Smooth muscle cell (in vitro differentiated cells): ENCODE measurements around the gene TRIM38. TPM values are rescaled to one million over a fixed set of nuclear protein-coding genes. Genes with fewer than 3 reads are reported as not detected.

Experiments used
- DNase-seq: peaks from one replicate; lab custom pipeline; 2025; ENCODE audit not compliant: unreplicated experiment; lab: John Stamatoyannopoulos, UW
- H2AFZ ChIP-seq: fragments of 200-600 bp; sonication (generic); 2 replicates; pipeline ENCODE4 v1.6.0; 2016; ENCODE audit warnings: antibody characterized with exemption, low read depth, mild to moderate bottlenecking
- H3F3A ChIP-seq: fragments of 200-600 bp; sonication (generic); 2 replicates; pipeline ENCODE4 v1.6.0; 2017; ENCODE audit warnings: antibody characterized with exemption, low read depth
- H3K27ac ChIP-seq: fragments of 200-600 bp; sonication (generic); 2 replicates; pipeline ENCODE4 v1.5.1; 2016; ENCODE audit warnings: low read depth, mild to moderate bottlenecking
- H3K27me3 ChIP-seq: fragments of 200-600 bp; sonication (generic); 2 replicates; pipeline ENCODE4 v1.6.1; 2016; ENCODE audit warnings: low read depth, mild to moderate bottlenecking
- H3K36me3 ChIP-seq: fragments of 200-600 bp; sonication (generic); 2 replicates; pipeline ENCODE4 v1.5.1; 2016; ENCODE audit warnings: low read depth
- H3K4me1 ChIP-seq: fragments of 200-600 bp; sonication (generic); 2 replicates; pipeline ENCODE4 v1.5.1; 2016; ENCODE audit warnings: low read depth
- H3K4me2 ChIP-seq: fragments of 200-600 bp; sonication (generic); 2 replicates; pipeline ENCODE4 v1.6.0; 2016; ENCODE audit warnings: mild to moderate bottlenecking
- H3K4me3 ChIP-seq: fragments of 200-600 bp; sonication (generic); 2 replicates; pipeline ENCODE4 v1.5.1; 2016; ENCODE audit warnings: mild to moderate bottlenecking
- H3K79me2 ChIP-seq: fragments of 200-600 bp; sonication (generic); 2 replicates; pipeline ENCODE4 v1.6.0; 2016; ENCODE audit warnings: low read depth, mild to moderate bottlenecking
- H3K9ac ChIP-seq: fragments of 200-600 bp; sonication (generic); 2 replicates; pipeline ENCODE4 v1.6.0; 2016; ENCODE audit warnings: low read depth
- H3K9me3 ChIP-seq: fragments of 200-600 bp; sonication (generic); replicated peaks from 2 replicates; pipeline ENCODE4 v1.5.1; 2016; ENCODE audit warnings: low read depth
- H4K20me1 ChIP-seq: fragments of 200-600 bp; sonication (generic); 2 replicates; pipeline ENCODE4 v1.6.0; 2016; ENCODE audit warnings: low read depth
- CTCF ChIP-seq: fragments of 200-600 bp; sonication (generic); IDR thresholded peaks from 2 replicates; pipeline ENCODE4 v1.5.1; 2017; ENCODE audit warnings: borderline replicate concordance, mild to moderate bottlenecking, antibody characterized with exemption; ENCODE audit not compliant: insufficient read depth, poor library complexity, severe bottlenecking
- WGBS: methylation state at CpG from one replicate; pipeline ENCODE4 v1.1.7; 2016; ENCODE audit warnings: low lambda C conversion rate; 5-methylcytosine and 5-hydroxymethylcytosine counted together
- polyA plus RNA-seq: library from polyadenylated mRNA; unstranded; fragments of >200 nt; fragmentation: Nextera tagmentation; extraction: Ambion mirVana; gene quantifications from 2 replicates; pipeline ENCODE4 v1.2.1, GENCODE V29; 2016
- total RNA-seq: library from RNA; depleted of rRNA; stranded (reverse); fragments of >200 nt; gene quantifications from 2 replicates; pipeline ENCODE4 v1.2.3, GENCODE V29; 2014

The TRIM38 gene
- total and polyA plus RNA-seq, 2 experiments from 2014 or later = 6.1 to 9.1 TPM

GRCh38 chr6:25959890-25960536, 2.6 kb upstream of the TRIM38 start:
- Histone ChIP-seq H3K79me2 (peaks cover 17% of the 10 kb centered on the region), H3K9ac (no peak overlapping the region), H3F3A (peaks cover 6% of the 10 kb centered on the region), H3K9me3 (no peaks in the 10 kb centered on the region), H3K4me1 (peaks cover 14% of the 10 kb centered on the region), H3K27me3 (no peaks in the 10 kb centered on the region), H2AFZ (no peak overlapping the region), H3K4me3 (no peak overlapping the region), H3K36me3 (no peaks in the 10 kb centered on the region), H3K27ac (peak overlapping the region; percentile 48), H3K4me2 (no peak overlapping the region), H4K20me1 (no peaks in the 10 kb centered on the region)
- 96% methylated on average over 2 of the region's 2 CpGs for WGBS
- no peak for DNase-seq
- no peak for TF ChIP-seq CTCF

GRCh38 chr6:25960734-25961133, 1.9 kb upstream of the TRIM38 start:
- H2AFZ ChIP-seq = no peak overlapping the region
- H3K9ac ChIP-seq = no peak overlapping the region
- no peak overlapping the region for H3K27ac ChIP-seq
- H3F3A ChIP-seq = peaks cover 6% of the 10 kb centered on the region
- H3K4me3 ChIP-seq = no peak overlapping the region
- DNase-seq = no peak
- peaks cover 14% of the 10 kb centered on the region for H3K4me1 ChIP-seq
- 96% methylated on average over 3 of the region's 3 CpGs for WGBS
- H4K20me1 ChIP-seq = no peaks in the 10 kb centered on the region
- H3K4me2 ChIP-seq = no peak overlapping the region
- no peak for TF ChIP-seq CTCF
- peaks cover 25% of the 10 kb centered on the region for H3K79me2 ChIP-seq
- H3K27me3 ChIP-seq = no peaks in the 10 kb centered on the region
- H3K36me3 ChIP-seq = no peaks in the 10 kb centered on the region
- H3K9me3 ChIP-seq = no peaks in the 10 kb centered on the region

- no peak for TF ChIP-seq CTCF
- Histone ChIP-seq H3K4me2 (peak overlapping the region; percentile 94), H3K36me3 (no peaks in the 10 kb centered on the region), H3K27me3 (no peaks in the 10 kb centered on the region), H3K79me2 (peaks cover 29% of the 10 kb centered on the region), H3K4me3 (peak overlapping the region; percentile 68), H2AFZ (peak overlapping the region; percentile 87), H3K9me3 (no peaks in the 10 kb centered on the region), H3K9ac (peak overlapping the region; percentile 93), H4K20me1 (peaks cover 6% of the 10 kb centered on the region), H3F3A (peaks cover 6% of the 10 kb centered on the region), H3K27ac (peak overlapping the region; percentile 96), H3K4me1 (peaks cover 14% of the 10 kb centered on the region)
- WGBS = over 99% methylated on average over 3 of the region's 3 CpGs
- no peak for DNase-seq
These were observed 918 bp upstream of the TRIM38 start for GRCh38 chr6:25961619-25962148.
